ENCODE data around the gene HACD4. TPM values are rescaled to one million over a fixed set of nuclear protein-coding genes. Genes with fewer than 3 reads are reported as not detected.

HACD4 gene
- total RNA-seq, 4 donors from 2014 or later: 1.3 to 9.3 (median 5.6) TPM

DNA sequence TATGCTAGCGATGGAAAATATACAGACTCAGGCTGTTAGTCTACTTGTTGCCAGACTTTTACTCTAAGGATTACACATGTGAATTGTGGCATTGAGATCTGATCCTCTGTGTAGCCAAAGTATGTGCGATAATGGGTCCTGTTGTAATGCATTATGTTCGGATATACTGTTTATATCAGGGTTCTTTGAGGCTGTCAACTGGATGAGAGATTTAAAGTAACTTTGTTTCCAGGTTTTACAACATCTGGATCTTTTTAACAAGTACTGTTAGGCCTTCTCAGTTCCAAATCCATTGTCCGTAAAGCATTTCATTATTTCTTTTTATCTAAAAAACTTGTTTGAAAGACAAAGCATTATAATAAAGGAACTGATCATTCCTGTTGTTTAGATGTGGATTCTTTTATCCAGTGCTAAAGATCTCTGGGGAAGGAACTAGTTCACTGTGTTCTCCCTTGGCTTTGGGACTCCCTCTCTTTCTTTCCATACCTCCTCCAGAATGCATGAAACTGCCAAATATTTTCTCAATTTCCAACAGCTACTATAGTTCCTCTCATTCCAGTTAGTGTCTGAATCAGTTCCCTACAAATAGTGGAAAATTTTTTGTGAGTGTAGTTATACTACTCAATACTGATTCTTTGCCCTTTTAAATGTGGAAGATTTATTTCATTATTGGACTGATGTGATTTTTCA lies 68.8 kb downstream of the HACD4 start:
- TF ChIP-seq, protein P1, sequence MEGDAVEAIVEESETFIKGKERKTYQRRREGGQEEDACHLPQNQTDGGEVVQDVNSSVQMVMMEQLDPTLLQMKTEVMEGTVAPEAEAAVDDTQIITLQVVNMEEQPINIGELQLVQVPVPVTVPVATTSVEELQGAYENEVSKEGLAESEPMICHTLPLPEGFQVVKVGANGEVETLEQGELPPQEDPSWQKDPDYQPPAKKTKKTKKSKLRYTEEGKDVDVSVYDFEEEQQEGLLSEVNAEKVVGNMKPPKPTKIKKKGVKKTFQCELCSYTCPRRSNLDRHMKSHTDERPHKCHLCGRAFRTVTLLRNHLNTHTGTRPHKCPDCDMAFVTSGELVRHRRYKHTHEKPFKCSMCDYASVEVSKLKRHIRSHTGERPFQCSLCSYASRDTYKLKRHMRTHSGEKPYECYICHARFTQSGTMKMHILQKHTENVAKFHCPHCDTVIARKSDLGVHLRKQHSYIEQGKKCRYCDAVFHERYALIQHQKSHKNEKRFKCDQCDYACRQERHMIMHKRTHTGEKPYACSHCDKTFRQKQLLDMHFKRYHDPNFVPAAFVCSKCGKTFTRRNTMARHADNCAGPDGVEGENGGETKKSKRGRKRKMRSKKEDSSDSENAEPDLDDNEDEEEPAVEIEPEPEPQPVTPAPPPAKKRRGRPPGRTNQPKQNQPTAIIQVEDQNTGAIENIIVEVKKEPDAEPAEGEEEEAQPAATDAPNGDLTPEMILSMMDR (IDR thresholded peaks at IDR 0.05; ENCODE audit: low read depth): no peak

GRCh38 chr9:20950707-20951106 lies 80.7 kb downstream of the HACD4 start:
- TF ChIP-seq, protein P1 (IDR thresholded peaks at IDR 0.05; ENCODE audit: low read depth): no peak

Other genes starting within 250 kb of the HACD4 start
- not detected for gene IFNB1, start 46.3 kb upstream of the HACD4 start, total RNA-seq
- gene IFNW1, start 110.2 kb upstream of the HACD4 start, total RNA-seq: not detected
- not detected for gene IFNA21, start 135.0 kb upstream of the HACD4 start, total RNA-seq
- gene IFNA4, start 155.9 kb upstream of the HACD4 start, total RNA-seq: not detected
- gene IFNA7, start 170.6 kb upstream of the HACD4 start, total RNA-seq: not detected
- gene IFNA10, start 175.5 kb upstream of the HACD4 start, total RNA-seq: not detected
- gene IFNA16, start 185.7 kb upstream of the HACD4 start, total RNA-seq: not detected
- gene IFNA17, start 196.6 kb upstream of the HACD4 start, total RNA-seq: not detected
- not detected for gene IFNA14, start 208.4 kb upstream of the HACD4 start, total RNA-seq